GM19351 (cell line): ENCODE results near the gene LAPTM5.
A peak's percentile ranks its signal among the peaks of the same experiment; 100 is the strongest.

Experiments
- ATAC-seq: cut with Tn5 transposase; IDR thresholded peaks from one replicate; pipeline ENCODE4 v1.9.1; 2021; ENCODE audit warnings: mild to moderate bottlenecking, moderate library complexity; ENCODE audit not compliant: unreplicated experiment

Gene LAPTM5

GRCh38 chr1:30745156-30745833 is 12.3 kb downstream of the LAPTM5 start:
- no peak for ATAC-seq

- peak; percentile 46 for ATAC-seq
Observed at GRCh38 chr1:30744060-30744756, 13.4 kb downstream of the LAPTM5 start.

GRCh38 chr1:30743584-30744059 is 14.0 kb downstream of the LAPTM5 start:
- ATAC-seq = peak; percentile 37

- ATAC-seq = no peak
Observed at GRCh38 chr1:30742963-30743559, 14.5 kb downstream of the LAPTM5 start.

- ATAC-seq = no peak
Observed at GRCh38 chr1:30742300-30742962, 15.1 kb downstream of the LAPTM5 start.

- ATAC-seq = no peak
Observed at GRCh38 chr1:30741239-30741894, 16.2 kb downstream of the LAPTM5 start.

- ATAC-seq = no peak
Observed at GRCh38 chr1:30740251-30741238, 17.0 kb downstream of the LAPTM5 start.

GRCh38 chr1:30739601-30740000 is 18.0 kb downstream of the LAPTM5 start:
- no peak for ATAC-seq

GRCh38 chr1:30738715-30739559 is 18.6 kb downstream of the LAPTM5 start:
- ATAC-seq = no peak

GRCh38 chr1:30738040-30738714 is 19.4 kb downstream of the LAPTM5 start:
- no peak for ATAC-seq

GRCh38 chr1:30737357-30738039 is 20.1 kb downstream of the LAPTM5 start:
- ATAC-seq = no peak

- ATAC-seq = no peak
Observed at GRCh38 chr1:30735668-30736498, 21.7 kb downstream of the LAPTM5 start.

GRCh38 chr1:30735124-30735523 is 22.4 kb downstream of the LAPTM5 start:
- ATAC-seq = no peak

GRCh38 chr1:30734580-30734979 is 23.0 kb downstream of the LAPTM5 start:
- no peak for ATAC-seq

- ATAC-seq = no peak
Observed at GRCh38 chr1:30734106-30734505, 23.5 kb downstream of the LAPTM5 start.

GRCh38 chr1:30733493-30733892 is 24.1 kb downstream of the LAPTM5 start:
- ATAC-seq = no peak
